HG03095 (cell line): ENCODE data around the gene XPO1.
A peak's percentile ranks its signal among the peaks of the same experiment; 100 is the strongest.
"Not testable (repeated sequence)": the region's sequence is repeated elsewhere in the genome, so short reads cannot be mapped to it uniquely, and the experiment has no call there.

ENCODE experiments used
- ATAC-seq: cut with Tn5 transposase; IDR thresholded peaks from one replicate; pipeline ENCODE4 v1.9.1; 2021; ENCODE audit warnings: moderate library complexity; ENCODE audit not compliant: unreplicated experiment

Gene XPO1

GRCh38 chr2:61470122-61470951, 67.8 kb downstream of the XPO1 start:
- ATAC-seq, result peak; percentile 20

- no peak for ATAC-seq
These were observed 68.6 kb downstream of the XPO1 start for GRCh38 chr2:61469424-61470121.

GRCh38 chr2:61468231-61468630, 69.9 kb downstream of the XPO1 start:
- not testable (repeated sequence) for ATAC-seq

- no peak for ATAC-seq
These were observed 73.1 kb downstream of the XPO1 start for GRCh38 chr2:61465045-61465444.

GRCh38 chr2:61463769-61464475, 74.2 kb downstream of the XPO1 start:
- ATAC-seq, result peak; percentile 29

GRCh38 chr2:61461404-61461803, 76.8 kb downstream of the XPO1 start:
- ATAC-seq, result no peak

GRCh38 chr2:61460163-61460562, 78.0 kb downstream of the XPO1 start:
- no peak for ATAC-seq

GRCh38 chr2:61456746-61457420, 81.3 kb downstream of the XPO1 start:
- ATAC-seq, result no peak

- no peak for ATAC-seq
These were observed 81.9 kb downstream of the XPO1 start for GRCh38 chr2:61456070-61456745.

- not testable (repeated sequence) for ATAC-seq
These were observed 83.2 kb downstream of the XPO1 start for GRCh38 chr2:61454972-61455371.

- ATAC-seq, result no peak
These were observed 83.8 kb downstream of the XPO1 start for GRCh38 chr2:61454383-61454782.

- ATAC-seq, result no peak
These were observed 85.8 kb downstream of the XPO1 start for GRCh38 chr2:61452392-61452791.

- ATAC-seq, result no peak
These were observed 87.0 kb downstream of the XPO1 start for GRCh38 chr2:61451178-61451577.

- ATAC-seq, result no peak
These were observed 88.0 kb downstream of the XPO1 start for GRCh38 chr2:61450144-61450543.

- no peak for ATAC-seq
These were observed 89.9 kb downstream of the XPO1 start for GRCh38 chr2:61448229-61448628.

- not testable (repeated sequence) for ATAC-seq
These were observed 91.2 kb downstream of the XPO1 start for GRCh38 chr2:61446971-61447370.

- ATAC-seq, result peak; percentile 64
These were observed 94.7 kb downstream of the XPO1 start for GRCh38 chr2:61443342-61444041.

GRCh38 chr2:61439241-61440002, 98.7 kb downstream of the XPO1 start:
- ATAC-seq, result no peak

- ATAC-seq, result no peak
These were observed 99.5 kb downstream of the XPO1 start for GRCh38 chr2:61438670-61439069.
